GM12801 (cell line): Measurements from ENCODE around the gene PRR12.

Experiments used
- TF ChIP-seq, protein P1 (sequence below): IDR thresholded peaks from one replicate; pipeline ENCODE4 v1.5.1; 2011; ENCODE audit warnings: control low read depth; ENCODE audit not compliant: insufficient read length; ENCODE audit errors: extremely low read depth

PRR12 gene

GRCh38 chr19:49601482-49602038 lies 10.6 kb downstream of the PRR12 start:
- TF ChIP-seq, protein P1, sequence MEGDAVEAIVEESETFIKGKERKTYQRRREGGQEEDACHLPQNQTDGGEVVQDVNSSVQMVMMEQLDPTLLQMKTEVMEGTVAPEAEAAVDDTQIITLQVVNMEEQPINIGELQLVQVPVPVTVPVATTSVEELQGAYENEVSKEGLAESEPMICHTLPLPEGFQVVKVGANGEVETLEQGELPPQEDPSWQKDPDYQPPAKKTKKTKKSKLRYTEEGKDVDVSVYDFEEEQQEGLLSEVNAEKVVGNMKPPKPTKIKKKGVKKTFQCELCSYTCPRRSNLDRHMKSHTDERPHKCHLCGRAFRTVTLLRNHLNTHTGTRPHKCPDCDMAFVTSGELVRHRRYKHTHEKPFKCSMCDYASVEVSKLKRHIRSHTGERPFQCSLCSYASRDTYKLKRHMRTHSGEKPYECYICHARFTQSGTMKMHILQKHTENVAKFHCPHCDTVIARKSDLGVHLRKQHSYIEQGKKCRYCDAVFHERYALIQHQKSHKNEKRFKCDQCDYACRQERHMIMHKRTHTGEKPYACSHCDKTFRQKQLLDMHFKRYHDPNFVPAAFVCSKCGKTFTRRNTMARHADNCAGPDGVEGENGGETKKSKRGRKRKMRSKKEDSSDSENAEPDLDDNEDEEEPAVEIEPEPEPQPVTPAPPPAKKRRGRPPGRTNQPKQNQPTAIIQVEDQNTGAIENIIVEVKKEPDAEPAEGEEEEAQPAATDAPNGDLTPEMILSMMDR, result no peak

DNA sequence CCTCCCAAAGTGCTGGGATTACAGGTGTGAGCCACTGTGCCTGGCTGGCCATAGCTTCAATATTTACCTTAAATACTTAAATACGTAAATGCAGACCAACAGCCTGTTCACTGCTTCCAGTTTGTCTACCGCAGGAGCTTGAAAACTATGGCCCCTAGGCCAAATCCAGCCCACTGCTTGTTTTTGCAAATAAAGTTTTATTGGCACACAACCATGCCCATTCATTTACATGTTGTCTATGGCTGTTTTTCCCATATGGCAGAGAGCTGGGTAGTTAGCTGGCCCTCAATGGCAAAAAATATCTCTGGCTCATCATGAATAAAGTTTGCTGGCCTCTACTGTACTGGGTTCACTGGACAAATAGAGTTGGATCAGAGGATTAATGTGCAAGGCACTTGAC lies 11.8 kb downstream of the PRR12 start:
- TF ChIP-seq, protein P1, result no peak

GRCh38 chr19:49605605-49606004 lies 14.6 kb downstream of the PRR12 start:
- TF ChIP-seq, protein P1, result no peak

DNA sequence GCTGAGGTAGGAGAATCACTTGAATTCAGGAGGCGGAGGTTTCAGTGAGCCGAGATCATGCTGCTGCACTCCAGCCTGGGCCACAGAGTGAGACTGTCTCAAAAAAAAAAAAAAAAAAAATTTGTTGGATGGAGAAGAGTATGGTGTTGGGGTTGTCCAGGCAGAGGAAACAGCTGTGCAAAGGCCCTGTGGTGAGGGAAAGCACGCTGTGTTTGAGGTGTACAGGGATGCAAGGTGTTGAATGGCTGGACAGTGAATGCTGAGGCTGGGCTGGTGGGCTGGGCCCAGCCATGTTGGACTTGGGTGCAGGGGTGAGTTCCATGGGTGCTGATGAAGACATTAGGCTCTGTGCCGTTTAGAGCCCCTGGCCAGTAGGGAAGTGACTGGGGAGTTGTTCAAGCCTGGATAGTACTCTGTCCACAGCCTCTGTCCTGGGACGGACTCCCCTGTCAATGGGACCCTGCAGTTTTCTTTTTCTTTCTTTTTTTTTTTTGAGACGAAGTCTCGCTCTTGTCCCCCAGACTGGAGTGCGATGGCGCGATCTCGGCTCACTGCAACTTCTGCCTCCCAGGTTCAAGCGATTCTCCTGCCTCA lies 18.6 kb downstream of the PRR12 start:
- TF ChIP-seq, protein P1, result no peak

DNA sequence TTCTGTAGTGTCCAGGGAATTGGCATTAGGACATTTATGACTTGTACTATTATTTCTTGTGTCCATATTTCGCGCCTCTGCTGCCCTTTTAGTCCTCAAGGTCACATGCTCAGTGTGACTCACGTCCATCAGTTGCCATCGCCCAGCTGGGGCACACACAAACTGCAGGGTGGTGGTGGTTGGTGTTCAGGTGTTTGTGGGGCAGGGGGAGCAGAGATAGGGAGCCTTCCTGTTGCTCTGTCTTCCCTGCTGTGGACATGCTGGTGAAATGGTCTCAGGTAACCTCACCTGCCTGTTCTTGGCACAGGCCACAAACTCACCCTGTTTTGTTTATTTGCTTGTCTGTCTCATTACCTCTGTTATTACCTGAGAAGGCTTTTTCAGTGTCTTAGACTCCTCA lies 22.4 kb downstream of the PRR12 start:
- TF ChIP-seq, protein P1, result no peak

GRCh38 chr19:49614096-49614833 lies 23.3 kb downstream of the PRR12 start:
- TF ChIP-seq, protein P1, result no peak

GRCh38 chr19:49615861-49616260 lies 24.9 kb downstream of the PRR12 start:
- TF ChIP-seq, protein P1, result no peak
